Pulmonary artery endothelial cell (primary cell): Measurements from ENCODE around the gene IRF4. TPM values are rescaled to one million over a fixed set of nuclear protein-coding genes. Genes with fewer than 3 reads are reported as not detected.

Experiments used
- DNase-seq: peaks from one replicate; pipeline ENCODE4 v3.0.0-alpha.2; 2011; ENCODE audit warnings: low read depth, low spot score
- total RNA-seq: library from RNA; depleted of rRNA; stranded (reverse); fragments of >200 nt; gene quantifications from 2 replicates; pipeline ENCODE4 v1.2.3, GENCODE V29; 2014

Gene IRF4
- total RNA-seq, 1 donor from 2014 or later = 0.07 TPM

GRCh38 chr6:443621-444159, 52.1 kb downstream of the IRF4 start:
- DNase-seq = no peak

GRCh38 chr6:444653-445275, 53.2 kb downstream of the IRF4 start:
- no peak for DNase-seq

DNA sequence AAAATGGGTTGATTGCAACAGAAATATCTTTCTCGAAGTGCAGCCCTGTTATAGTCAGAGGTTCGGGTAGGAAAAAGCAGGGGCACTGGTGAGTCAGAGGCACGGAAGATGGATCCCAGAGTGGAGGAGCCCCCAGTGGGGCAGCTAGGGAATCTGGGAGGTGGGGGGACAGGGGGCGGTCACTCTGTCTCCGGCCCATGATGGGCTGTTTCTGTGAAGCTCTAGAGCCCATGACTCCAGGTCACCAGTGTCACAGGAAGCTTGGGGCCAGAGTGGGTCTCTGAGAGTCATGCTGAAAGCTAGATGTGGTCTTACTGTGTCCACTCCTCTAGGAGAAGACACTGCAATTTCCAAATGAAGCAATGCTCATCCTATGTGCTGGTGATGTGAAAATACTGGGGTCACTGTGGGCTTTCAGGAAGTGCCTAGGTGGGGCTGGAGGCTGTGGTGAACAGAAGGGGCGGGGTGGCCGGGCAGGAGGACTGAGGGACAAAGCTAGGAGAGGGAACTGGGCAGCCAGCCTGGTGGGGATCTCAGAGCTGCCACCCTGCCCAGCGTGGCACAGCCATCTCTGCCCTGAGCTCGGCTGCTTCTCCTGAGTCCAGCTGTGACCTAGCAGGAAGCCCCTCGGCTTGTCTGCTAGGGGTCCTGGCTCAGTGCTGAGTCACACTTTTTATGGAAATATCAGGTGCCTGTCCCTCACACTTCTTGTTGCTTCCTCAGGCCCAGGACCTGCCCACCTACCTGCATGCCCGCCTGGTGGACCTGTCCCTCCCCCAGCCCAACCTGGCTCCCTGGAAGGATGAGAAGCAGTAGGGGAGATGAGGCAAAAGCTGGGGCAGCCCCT, 54.2 kb downstream of the IRF4 start:
- no peak for DNase-seq

DNA sequence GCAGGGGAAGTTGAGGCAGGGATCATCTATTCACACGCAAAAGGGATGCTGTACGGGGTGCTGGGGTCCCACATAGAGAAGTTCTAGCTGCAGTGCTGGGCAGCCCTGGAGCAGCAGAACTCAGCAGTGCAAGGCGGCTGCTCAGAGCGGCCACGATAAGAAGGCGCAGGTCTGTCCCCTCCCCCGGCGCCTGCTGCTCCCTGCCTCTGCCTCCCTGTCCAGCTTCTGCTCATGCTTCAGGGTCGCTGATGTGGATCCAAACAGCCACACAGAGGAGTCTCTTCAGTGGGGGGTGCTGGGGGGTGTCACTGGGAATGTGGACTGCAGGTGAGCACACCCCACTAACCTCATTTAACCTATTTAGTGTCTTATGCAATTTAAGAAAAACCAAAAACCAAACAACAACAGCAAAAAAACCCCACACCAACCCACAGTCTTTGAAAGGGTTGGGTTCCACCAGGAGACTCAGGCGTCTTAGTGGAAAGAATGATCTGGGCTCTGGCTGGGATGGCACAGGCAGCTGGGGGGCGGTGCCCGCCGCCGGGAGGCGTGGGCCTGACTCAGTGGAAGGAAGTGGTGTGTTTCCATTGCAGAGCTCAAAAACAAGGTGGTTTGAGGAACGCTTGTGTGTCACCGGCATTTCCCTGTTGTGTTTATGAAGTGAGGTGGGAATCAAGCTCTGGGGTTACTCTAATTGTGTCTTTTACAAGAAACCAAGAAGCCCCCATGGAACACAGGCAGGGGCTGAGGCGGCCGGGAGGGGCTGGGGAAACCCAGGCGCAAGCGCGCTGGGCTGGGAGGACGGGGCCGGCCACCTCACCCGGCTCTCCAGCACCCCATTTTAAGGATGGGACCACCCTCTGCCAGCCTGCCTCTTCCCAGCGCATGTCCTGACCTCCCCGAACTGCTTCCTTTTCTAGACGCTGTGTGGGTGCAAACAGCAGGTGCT, 55.1 kb downstream of the IRF4 start:
- no peak for DNase-seq

- no peak for DNase-seq
Measured at GRCh38 chr6:447381-448165, 56.0 kb downstream of the IRF4 start.

GRCh38 chr6:448296-449056, 56.9 kb downstream of the IRF4 start:
- DNase-seq = no peak

DNA sequence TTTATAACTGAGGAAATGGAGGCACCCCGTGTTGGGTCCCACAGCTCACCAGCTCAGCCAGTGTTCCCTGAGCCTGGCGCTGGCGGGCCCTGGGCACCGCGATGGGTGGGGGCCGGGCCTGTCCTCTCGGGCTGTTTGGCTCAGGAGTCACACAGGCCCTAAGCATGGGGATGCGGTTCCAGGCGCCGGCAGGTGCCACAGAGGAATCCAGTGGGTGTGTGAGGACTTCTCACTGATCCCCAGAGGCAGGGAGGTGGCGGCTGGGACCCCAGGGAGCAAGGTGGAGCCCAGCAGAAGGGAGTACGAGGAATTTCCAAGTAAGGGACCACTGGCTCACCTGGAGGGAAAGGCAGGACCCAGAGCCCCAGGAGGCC, 57.5 kb downstream of the IRF4 start:
- DNase-seq = no peak

GRCh38 chr6:449486-450419, 58.2 kb downstream of the IRF4 start:
- DNase-seq = no peak

GRCh38 chr6:451336-451735, 59.8 kb downstream of the IRF4 start:
- no peak for DNase-seq

DNA sequence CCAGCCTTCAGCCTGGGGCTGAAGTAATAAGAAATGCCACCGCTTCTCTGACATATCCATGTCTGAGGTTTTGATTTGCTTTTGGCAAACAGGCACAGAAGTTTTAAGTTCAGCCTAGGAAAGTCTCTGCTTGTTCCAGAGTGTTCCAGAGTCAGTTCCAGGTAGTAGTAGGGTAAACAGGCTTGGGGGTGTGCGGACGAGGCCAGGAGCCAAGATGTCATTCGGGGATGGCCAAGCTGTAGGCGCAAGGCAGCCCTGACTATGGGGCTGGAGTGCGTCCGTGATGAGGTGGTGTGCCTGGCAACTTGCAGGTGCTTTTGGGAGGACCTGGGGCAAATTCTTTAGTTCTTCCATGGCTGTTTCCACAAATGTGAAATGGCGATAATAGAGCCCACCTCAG, 60.3 kb downstream of the IRF4 start:
- no peak for DNase-seq

- DNase-seq = no peak
Measured at GRCh38 chr6:452301-453067, 60.9 kb downstream of the IRF4 start.

DNA sequence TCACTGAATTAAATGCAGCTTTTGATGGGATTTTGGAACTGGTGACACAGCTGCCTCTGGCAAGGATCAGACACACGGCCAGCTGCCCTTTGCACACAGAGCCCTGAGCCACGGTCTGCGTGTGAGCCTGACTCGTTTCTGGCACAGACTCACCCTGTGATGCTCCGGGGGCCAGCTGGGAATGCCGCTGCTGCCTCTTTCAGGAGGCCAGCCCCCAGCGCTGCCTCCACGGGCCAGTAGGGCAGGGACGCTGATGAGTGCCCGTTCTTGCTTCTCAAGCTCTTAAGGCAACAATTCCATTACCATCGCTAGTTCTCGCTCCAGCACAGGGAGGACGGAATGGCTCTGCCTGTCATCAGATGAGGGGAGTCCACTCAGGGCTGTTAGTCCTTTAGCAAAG, 61.6 kb downstream of the IRF4 start:
- no peak for DNase-seq

DNA sequence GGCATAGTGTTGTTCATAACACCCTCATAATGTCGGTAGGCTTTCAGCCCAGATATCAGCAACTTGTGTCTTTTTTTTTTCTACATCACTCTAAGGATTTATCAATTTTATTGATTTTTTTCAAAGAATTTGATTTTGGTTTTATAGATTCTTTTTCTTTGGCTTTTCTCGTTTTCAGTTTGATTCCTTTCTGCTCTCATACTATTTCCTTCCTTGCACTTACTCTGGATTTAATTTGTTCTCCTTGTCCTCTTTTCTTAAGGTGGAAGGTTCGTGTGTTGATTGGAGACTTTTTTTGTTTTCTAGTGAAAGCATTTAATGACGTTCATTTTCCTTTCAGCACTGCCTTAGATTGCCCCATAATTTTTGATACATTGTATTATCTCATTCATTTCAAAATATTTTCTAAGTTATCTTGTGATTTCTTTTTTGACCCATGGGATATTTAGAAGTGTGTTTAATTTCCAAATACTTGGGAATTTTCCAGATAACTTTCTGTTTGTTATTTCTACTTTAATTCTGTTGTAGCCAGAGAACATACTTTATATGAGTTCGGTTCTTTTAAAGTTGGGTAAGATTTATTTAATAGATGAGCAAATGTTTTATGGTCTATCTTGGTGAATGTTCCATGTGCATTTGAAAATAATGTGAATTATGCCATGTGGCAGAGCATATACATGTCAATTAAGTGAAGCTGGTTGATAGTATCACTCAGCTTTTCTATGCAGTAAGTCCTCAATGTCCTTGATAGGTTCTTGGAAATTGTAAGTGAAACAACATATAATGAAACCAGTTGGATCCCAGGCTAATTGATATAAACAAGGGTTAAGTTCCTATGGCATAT, 62.8 kb downstream of the IRF4 start:
- DNase-seq = no peak

DNA sequence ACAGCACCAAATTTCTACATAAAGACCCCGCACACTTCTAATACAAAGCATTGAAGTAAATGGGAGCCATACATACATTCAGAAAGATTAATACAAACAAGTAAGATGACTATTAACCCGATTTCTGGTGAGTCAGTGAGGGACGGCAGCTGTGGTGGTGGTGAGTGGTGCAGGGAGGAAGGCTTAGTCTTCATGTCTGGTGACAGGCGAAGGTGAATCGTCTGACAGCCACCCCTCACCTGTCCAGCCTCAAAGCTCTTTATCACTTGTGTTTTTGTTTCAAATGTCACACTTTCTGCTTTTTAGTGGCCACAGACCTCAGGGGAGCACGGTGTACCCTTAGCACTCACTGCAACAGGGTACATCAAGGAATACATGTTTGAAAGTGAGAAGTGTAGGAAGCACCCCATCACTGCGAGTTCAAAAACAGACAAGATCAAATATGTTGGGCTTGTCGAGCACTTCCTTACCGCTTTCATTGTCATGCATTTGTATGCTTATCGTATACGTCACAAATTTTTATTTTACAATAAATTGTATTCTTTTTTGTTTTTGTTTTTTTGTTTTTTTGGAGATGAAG, 63.5 kb downstream of the IRF4 start:
- DNase-seq = no peak

DNA sequence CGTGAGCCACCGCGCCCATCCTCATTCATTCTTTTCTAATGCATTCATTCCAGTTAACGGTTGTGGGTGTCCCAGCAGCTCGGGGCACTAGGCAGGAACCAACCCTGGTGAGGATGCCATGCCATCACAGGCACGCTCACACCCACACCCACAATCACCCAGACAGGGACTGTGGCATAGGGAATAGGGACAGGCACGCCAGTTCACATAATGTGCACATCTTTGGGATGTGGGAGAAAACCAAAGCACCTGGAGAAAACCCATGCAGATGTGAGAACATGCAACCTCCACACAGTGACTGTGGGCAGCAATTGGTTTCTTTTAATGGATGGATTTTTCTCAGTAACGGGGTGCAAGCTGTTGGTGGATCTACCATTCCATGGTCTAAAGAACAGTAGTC, 64.3 kb downstream of the IRF4 start:
- DNase-seq = no peak

GRCh38 chr6:456358-456867, 64.9 kb downstream of the IRF4 start:
- DNase-seq = no peak

GRCh38 chr6:456887-457286, 65.3 kb downstream of the IRF4 start:
- no peak for DNase-seq
